ENCODE data around the gene MT1F. TPM values are rescaled to one million over a fixed set of nuclear protein-coding genes. Genes with fewer than 3 reads are reported as not detected.

MT1F gene
- total RNA-seq, 2 experiments from 2014 or later = 19.6 to 24.3 TPM

- peaks cover 32% of the 10 kb centered on the region for H3K4me1 Mint-ChIP-seq
- H3K27ac Mint-ChIP-seq = no peak overlapping the region
- no peak overlapping the region for H3K4me3 Mint-ChIP-seq
- no peaks in the 10 kb centered on the region for H3K9me3 Mint-ChIP-seq
- no peaks in the 10 kb centered on the region for H3K36me3 Mint-ChIP-seq (ENCODE audit: low read depth)
- POLR2A ChIA-PET = no interaction called here
- DNase-seq = no peak
- H3K27me3 Mint-ChIP-seq = peaks cover 52% of the 10 kb centered on the region
- CTCF ChIA-PET = interaction anchor here (1.2 to 1.6 kb wide), 3 partner anchors 14 to 66 kb away, joined by 3 to 6 read pairs (median 4); no protein-coding TSS in a partner anchor
Observed at GRCh38 chr16:56629531-56629930, 28.2 kb upstream of the MT1F start.

GRCh38 chr16:56630134-56630533 lies 27.6 kb upstream of the MT1F start:
- ChIA-PET CTCF (interaction anchor here (0.9 to 1.6 kb wide), 4 partner anchors 9 to 65 kb away, joined by 3 to 6 read pairs (median 3); no protein-coding TSS in a partner anchor), POLR2A (interaction anchor here (0.6 kb wide), 1 partner anchor 35 kb away, joined by 5 read pairs; no protein-coding TSS in a partner anchor)
- H3K36me3 Mint-ChIP-seq (ENCODE audit: low read depth) = peaks cover 3% of the 10 kb centered on the region
- H3K27me3 Mint-ChIP-seq = peaks cover 56% of the 10 kb centered on the region
- H3K4me1 Mint-ChIP-seq = peaks cover 32% of the 10 kb centered on the region
- H3K4me3 Mint-ChIP-seq = no peak overlapping the region
- no peak overlapping the region for H3K27ac Mint-ChIP-seq
- DNase-seq = no peak
- H3K9me3 Mint-ChIP-seq = no peaks in the 10 kb centered on the region

GRCh38 chr16:56631197-56631596 lies 26.6 kb upstream of the MT1F start:
- H3K4me3 Mint-ChIP-seq = no peak overlapping the region
- POLR2A ChIA-PET = no interaction called here
- H3K9me3 Mint-ChIP-seq = no peaks in the 10 kb centered on the region
- CTCF ChIA-PET = interaction anchor here (1.0 to 1.6 kb wide), 2 partner anchors 12 to 15 kb away, joined by 3 to 6 read pairs; no protein-coding TSS in a partner anchor
- peaks cover 64% of the 10 kb centered on the region for H3K27me3 Mint-ChIP-seq
- H3K27ac Mint-ChIP-seq = no peak overlapping the region
- peaks cover 4% of the 10 kb centered on the region for H3K36me3 Mint-ChIP-seq (ENCODE audit: low read depth)
- DNase-seq = no peak
- peaks cover 33% of the 10 kb centered on the region for H3K4me1 Mint-ChIP-seq

GRCh38 chr16:56631832-56632155 lies 26.0 kb upstream of the MT1F start:
- H3K27ac Mint-ChIP-seq = no peak overlapping the region
- peaks cover 32% of the 10 kb centered on the region for H3K4me1 Mint-ChIP-seq
- H3K4me3 Mint-ChIP-seq = peak overlapping the region; percentile 50
- ChIA-PET CTCF (interaction anchor here (1.0 kb wide), 1 partner anchor 14 kb away, joined by 3 read pairs; no protein-coding TSS in a partner anchor), POLR2A (no interaction called here)
- no peak for DNase-seq
- H3K27me3 Mint-ChIP-seq = peaks cover 69% of the 10 kb centered on the region
- H3K9me3 Mint-ChIP-seq = no peaks in the 10 kb centered on the region
- H3K36me3 Mint-ChIP-seq (ENCODE audit: low read depth) = peaks cover 4% of the 10 kb centered on the region

- Mint-ChIP-seq H3K4me3 (peak within 1 kb of the TSS; percentile 50), H3K4me1 (peaks cover 30% of the 10 kb centered on the region), H3K27me3 (peaks cover 74% of the 10 kb centered on the region), H3K36me3 (ENCODE audit: low read depth) (peaks cover 4% of the 10 kb centered on the region), H3K27ac (no peak within 1 kb of the TSS), H3K9me3 (no peaks in the 10 kb centered on the region)
- DNase-seq = no peak
- CTCF ChIA-PET = interaction anchor here (1.0 kb wide), 1 partner anchor 14 kb away, joined by 3 read pairs; no protein-coding TSS in a partner anchor
- POLR2A ChIA-PET = no interaction called here
Observed at GRCh38 chr16:56632156-56632847, 25.5 kb upstream of the MT1F start, which contains the start of gene MT1M. MT1M (plus strand) TSS chr16:56632659; CDS start chr16:56632732, 73 bp downstream.

GRCh38 chr16:56632848-56633365 lies 24.9 kb upstream of the MT1F start:
- Mint-ChIP-seq H3K9me3 (no peaks in the 10 kb centered on the region), H3K27me3 (peaks cover 80% of the 10 kb centered on the region), H3K4me1 (peaks cover 33% of the 10 kb centered on the region), H3K27ac (no peak overlapping the region), H3K36me3 (ENCODE audit: low read depth) (peaks cover 4% of the 10 kb centered on the region), H3K4me3 (peak overlapping the region; percentile 34)
- no peak for DNase-seq
- POLR2A ChIA-PET = no interaction called here
- CTCF ChIA-PET = interaction anchor here (0.6 kb wide), 1 partner anchor 1443 kb away, joined by 4 read pairs; no protein-coding TSS in a partner anchor

- CTCF ChIA-PET = interaction anchor here (0.6 kb wide), 1 partner anchor 1442 kb away, joined by 4 read pairs; no protein-coding TSS in a partner anchor
- Mint-ChIP-seq H3K27me3 (peaks cover 83% of the 10 kb centered on the region), H3K9me3 (no peaks in the 10 kb centered on the region), H3K4me3 (no peak overlapping the region), H3K4me1 (peaks cover 37% of the 10 kb centered on the region), H3K27ac (no peak overlapping the region), H3K36me3 (ENCODE audit: low read depth) (peaks cover 4% of the 10 kb centered on the region)
- POLR2A ChIA-PET = no interaction called here
- DNase-seq = no peak
Observed at GRCh38 chr16:56633535-56633934, 24.2 kb upstream of the MT1F start.

GRCh38 chr16:56634715-56635440 lies 22.9 kb upstream of the MT1F start:
- H3K27me3 Mint-ChIP-seq = peaks cover 90% of the 10 kb centered on the region
- no peak overlapping the region for H3K27ac Mint-ChIP-seq

GRCh38 chr16:56635441-56635967 lies 22.3 kb upstream of the MT1F start:
- Mint-ChIP-seq H3K9me3 (no peaks in the 10 kb centered on the region), H3K27ac (no peak overlapping the region), H3K27me3 (peaks cover 90% of the 10 kb centered on the region), H3K4me3 (peak overlapping the region; percentile 22), H3K4me1 (peaks cover 37% of the 10 kb centered on the region), H3K36me3 (ENCODE audit: low read depth) (peaks cover 4% of the 10 kb centered on the region)
- ChIA-PET CTCF (interaction anchor here (0.8 to 1.6 kb wide), 3 partner anchors 13 to 24 kb away, joined by 3 to 9 read pairs (median 5); no protein-coding TSS in a partner anchor), POLR2A (no interaction called here)
- no peak for DNase-seq

More at GRCh38 chr16:56634715-56635440, 22.9 kb upstream of the MT1F start:
- Mint-ChIP-seq H3K4me1 (peaks cover 37% of the 10 kb centered on the region), H3K4me3 (peak overlapping the region; percentile 63), H3K9me3 (no peaks in the 10 kb centered on the region), H3K36me3 (ENCODE audit: low read depth) (peaks cover 4% of the 10 kb centered on the region)
- ChIA-PET CTCF (interaction anchor here (0.8 to 1.0 kb wide), 2 partner anchors 9 to 23 kb away, joined by 3 to 6 read pairs; no protein-coding TSS in a partner anchor), POLR2A (interaction anchor here (0.6 kb wide), 1 partner anchor 61 kb away, joined by 3 read pairs; no protein-coding TSS in a partner anchor)
- no peak for DNase-seq

- Mint-ChIP-seq H3K27ac (no peak overlapping the region), H3K9me3 (no peaks in the 10 kb centered on the region), H3K27me3 (peaks cover 87% of the 10 kb centered on the region), H3K4me3 (no peak overlapping the region), H3K4me1 (peaks cover 34% of the 10 kb centered on the region), H3K36me3 (ENCODE audit: low read depth) (peaks cover 4% of the 10 kb centered on the region)
- POLR2A ChIA-PET = no interaction called here
- CTCF ChIA-PET = interaction anchor here (1.1 to 1.6 kb wide), 4 partner anchors 12 to 19 kb away, joined by 3 to 9 read pairs (median 4); no protein-coding TSS in a partner anchor
- no peak for DNase-seq
Observed at GRCh38 chr16:56636616-56637413, 20.9 kb upstream of the MT1F start.

- no peaks in the 10 kb centered on the region for H3K9me3 Mint-ChIP-seq
- H3K27ac Mint-ChIP-seq = no peak within 1 kb of the TSS
- DNase-seq = no peak
- POLR2A ChIA-PET = no interaction called here
- peaks cover 4% of the 10 kb centered on the region for H3K36me3 Mint-ChIP-seq (ENCODE audit: low read depth)
- H3K4me3 Mint-ChIP-seq = peak within 1 kb of the TSS; percentile 45
- peaks cover 38% of the 10 kb centered on the region for H3K4me1 Mint-ChIP-seq
- peaks cover 87% of the 10 kb centered on the region for H3K27me3 Mint-ChIP-seq
- CTCF ChIA-PET = no interaction called here
Observed at GRCh38 chr16:56637814-56638750, 19.7 kb upstream of the MT1F start, which contains the start of gene MT1A. MT1A (plus strand) TSS chr16:56638666; CDS start chr16:56638739, 73 bp downstream.

Data from activated CD4-positive, alpha-beta T cell treated with anti-CD3 and anti-CD28 coated beads, Interleukin-2, amount 10 ng/mL, durations not matched to agents 7 days and 5 days (primary cell).